Lower leg skin (tissue), 3 donors: Measurements from ENCODE around the gene USP20.

Experiments used
- CTCF ChIP-seq, 3 donors: fragments of 450-650 bp; IDR thresholded peaks; one replicate each; pipeline ENCODE4 v1.5.1; 2016; ENCODE audit warnings: antibody characterized with exemption in 3 of 3, mild to moderate bottlenecking in 3 of 3, moderate library complexity in 2 of 3
- POLR2A ChIP-seq, 2 donors: fragments of 450-650 bp; IDR thresholded peaks; one replicate each; pipeline ENCODE4 v1.6.1; 2016 to 2017; ENCODE audit warnings: antibody characterized with exemption in 2 of 2, mild to moderate bottlenecking in 1 of 2, moderate library complexity in 1 of 2

DNA sequence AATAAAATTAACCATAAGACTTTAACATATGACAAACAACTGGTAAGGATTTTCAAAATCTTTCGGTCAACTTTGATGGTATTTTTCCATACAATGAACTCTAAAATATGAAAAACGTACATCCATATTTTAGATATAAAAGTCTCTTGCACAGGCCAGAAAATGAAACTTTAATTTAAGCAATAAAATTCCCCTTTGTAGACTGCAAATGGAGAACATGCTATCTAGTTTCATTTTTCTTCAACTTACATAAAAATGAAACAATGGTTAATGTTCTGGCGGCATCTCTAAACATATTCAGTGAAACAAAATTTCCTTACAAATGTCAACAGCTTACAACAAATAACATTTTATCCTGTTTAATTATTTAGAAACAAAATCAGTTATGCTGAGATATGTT is 84.0 kb downstream of the USP20 start:
- TF ChIP-seq POLR2A (IDR thresholded peaks at IDR 0.05) (no peak), CTCF (IDR thresholded peaks at IDR 0.05) (no peak)
